Endothelial cell of umbilical vein (primary cell): ENCODE measurements around the gene ABAT. TPM values are rescaled to one million over a fixed set of nuclear protein-coding genes. Genes with fewer than 3 reads are reported as not detected.

Experiments used
- BruUV-seq: library from RNA; stranded (reverse); fragments of 400-500 nt; replicated peaks from 2 replicates; lab custom pipeline; 2021; lab: Mats Ljungman, UMichigan
- CTCF ChIA-PET: fragments of 300-600, 350-600 bp; sonication (Branson Sonifier 250); formaldehyde crosslinking; loops from one replicate; lab custom pipeline; 2021; ENCODE audit warnings: antibody characterized with exemption, inconsistent platforms; lab: Charles Lee
- POLR2A ChIA-PET: fragments of 300-600, 350-600 bp; sonication (Branson Sonifier 250); formaldehyde crosslinking; loops from one replicate; lab custom pipeline; 2021; ENCODE audit warnings: antibody characterized with exemption, inconsistent platforms; lab: Charles Lee
- DNase-seq: peaks from one replicate; pipeline ENCODE4 v3.0.0-alpha.2; 2011; ENCODE audit warnings: low read depth, low spot score
- FAIRE-seq: peaks from 2 replicates; lab custom pipeline; 2011; peaks lifted over from hg19 to GRCh38; lab: Jason Lieb, UNC
- H2AFZ ChIP-seq: 2 replicates; pipeline ENCODE4 v1.6.0; 2012; ENCODE audit warnings: low read depth, low read length, control low read depth, inconsistent platforms
- H3K27ac ChIP-seq: 2 replicates; pipeline ENCODE4 v1.5.1; 2011; ENCODE audit warnings: low read depth, mild to moderate bottlenecking, control low read depth, low read length, moderate library complexity; ENCODE audit not compliant: insufficient read depth
- H3K27me3 ChIP-seq, 2 experiments: 2 replicates each; pipeline versions ENCODE4 v1.6.0 to v1.6.1; 2011; ENCODE audit warnings: low read length in 2 of 2, mixed read lengths in 1 of 2; ENCODE audit not compliant: control insufficient read depth in 2 of 2, insufficient read depth in 2 of 2
- H3K36me3 ChIP-seq, 2 experiments: 2 replicates in 1 of 2; 3 replicates in 1 of 2; pipeline ENCODE4 v1.5.1; 2011; ENCODE audit warnings: low read length in 2 of 2, mild to moderate bottlenecking in 1 of 2, moderate library complexity in 1 of 2; ENCODE audit not compliant: control insufficient read depth in 2 of 2, insufficient read depth in 2 of 2; ENCODE audit errors: extremely low read depth in 1 of 2
- H3K4me1 ChIP-seq: 3 replicates; pipeline ENCODE4 v1.5.1; 2011; ENCODE audit warnings: mild to moderate bottlenecking, low read length; ENCODE audit not compliant: control insufficient read depth, insufficient read depth; ENCODE audit errors: extremely low read depth
- H3K4me2 ChIP-seq: 2 replicates; pipeline ENCODE4 v1.6.1; 2011; ENCODE audit warnings: low read length, control low read depth, mixed read lengths; ENCODE audit not compliant: insufficient read depth
- H3K4me3 ChIP-seq, 3 experiments: fragments of 200-600 bp in 1 of 3; sonication (generic), shearing (Covaris generic) in 1 of 3; replicated peaks in 1 of 3; 2 replicates each; pipeline ENCODE4 v1.5.1; 2011 to 2016; ENCODE audit warnings: control low read depth in 3 of 3, low read length in 3 of 3, mild to moderate bottlenecking in 2 of 3, inconsistent platforms in 1 of 3, low read depth in 1 of 3, moderate library complexity in 1 of 3; ENCODE audit not compliant: insufficient read depth in 1 of 3
- H3K79me2 ChIP-seq: 2 replicates; pipeline ENCODE4 v1.6.0; 2012; ENCODE audit warnings: low read length, inconsistent platforms; ENCODE audit not compliant: control insufficient read depth, insufficient read depth
- H3K9ac ChIP-seq: replicated peaks from 2 replicates; pipeline ENCODE3; 2011; ENCODE audit warnings: low read length, control low read depth; ENCODE audit not compliant: insufficient read depth; ENCODE audit errors: extremely low read depth
- H3K9me1 ChIP-seq: replicated peaks from 3 replicates; pipeline ENCODE4 v1.6.0; 2011; ENCODE audit warnings: mild to moderate bottlenecking, low read length; ENCODE audit not compliant: control insufficient read depth, insufficient read depth; ENCODE audit errors: extremely low read depth
- H3K9me3 ChIP-seq: replicated peaks from 2 replicates; pipeline ENCODE4 v1.5.1; 2012; ENCODE audit warnings: low read length, inconsistent platforms; ENCODE audit not compliant: control insufficient read depth, insufficient read depth
- H4K20me1 ChIP-seq: replicated peaks from 2 replicates; pipeline ENCODE3; 2011; ENCODE audit warnings: mild to moderate bottlenecking, low read length; ENCODE audit not compliant: control insufficient read depth, insufficient read depth; ENCODE audit errors: extremely low read depth
- CTCF ChIP-seq, 2 donors: IDR thresholded peaks; 1 replicate in 1 of 2; 2 replicates in 1 of 2; pipeline ENCODE4 v1.5.1; 2011; ENCODE audit warnings: low read length in 2 of 2, mild to moderate bottlenecking in 2 of 2, moderate library complexity in 2 of 2, control low read depth in 1 of 2, inconsistent platforms in 1 of 2, low read depth in 1 of 2; ENCODE audit not compliant: insufficient read depth in 1 of 2; ENCODE audit errors: extremely low read depth in 1 of 2
- GATA2 ChIP-seq: IDR thresholded peaks from 2 replicates; pipeline ENCODE4 v1.7.0; 2011; ENCODE audit warnings: low read depth, mild to moderate bottlenecking, moderate library complexity, mixed read lengths, low read length; ENCODE audit not compliant: insufficient read length, insufficient read depth
- JUN ChIP-seq: IDR thresholded peaks from 2 replicates; pipeline ENCODE4 v1.6.1; 2011; ENCODE audit warnings: borderline replicate concordance, low read depth; ENCODE audit not compliant: insufficient read length, insufficient read depth
- MAX ChIP-seq: IDR thresholded peaks from 2 replicates; pipeline ENCODE4 v1.6.1; 2011; ENCODE audit not compliant: insufficient read depth, insufficient read length
- MYC ChIP-seq: IDR thresholded peaks from one replicate; pipeline ENCODE4 v1.6.1; 2011; ENCODE audit warnings: mild to moderate bottlenecking, low read depth, low read length
- POLR2A ChIP-seq: IDR thresholded peaks from 2 replicates; pipeline ENCODE4 v1.6.1; 2012; ENCODE audit warnings: low read depth, mild to moderate bottlenecking, control low read depth, low read length
- POLR2AphosphoS5 ChIP-seq: IDR thresholded peaks from 2 replicates; pipeline ENCODE4 v1.6.1; 2012; ENCODE audit warnings: low read depth, mild to moderate bottlenecking, control low read depth, low read length, moderate library complexity; ENCODE audit not compliant: insufficient read depth
- dilution Hi-C: fragments of 300-500 bp; cut with MboI; formaldehyde crosslinking; loops from one replicate; pipeline ENCODE4 v1.15.0; 2019; ENCODE audit warnings: low sequenced_read_pairs; ENCODE audit not compliant: extremely low pct_ligation_motif_present
- intact Hi-C: fragments of 100-400 bp; cut with micrococcal nuclease; formaldehyde crosslinking; loops from one replicate; pipeline ENCODE4 v1.10.0; 2022
- polyA plus RNA-seq, 4 experiments: library from polyadenylated mRNA; depleted of rRNA in 3 of 4; stranded (reverse) in 3 of 4; unstranded in 1 of 4; fragments of >200 nt; gene quantifications; 2 replicates each; pipeline versions ENCODE4 v1.2.1 to v1.2.3, GENCODE V29; 2011 to 2012; ENCODE audit warnings: missing spikeins in 1 of 4
- total RNA-seq: library from RNA; stranded (reverse); gene quantifications from 2 replicates; pipeline ENCODE4 v1.2.3, GENCODE V29; 2021

Gene ABAT
- total and polyA plus RNA-seq, 2 donors (not counting 3 experiments of a cell fraction or from before 2014, with no cell fraction given): 1.3 to 1.4 TPM

GRCh38 chr16:8797364-8798173 lies 123.2 kb downstream of the ABAT start, which contains the start of the genes PMM2 and TMEM186:
Gene PMM2 (plus strand): TSS chr16:8797839. CDS start chr16:8797883, 44 bp downstream.
Gene TMEM186 (minus strand): TSS chr16:8797639. CDS start chr16:8797614, 25 bp downstream.
- BruUV-seq: no TSS peak

More at GRCh38 chr16:8797364-8798173, 123.2 kb downstream of the ABAT start, which contains the start of the genes PMM2 and TMEM186:
- peak within 1 kb of the TSS; percentile 65 for H2AFZ ChIP-seq
- H3K27ac ChIP-seq: peak within 1 kb of the TSS; percentile 62
- dilution Hi-C loops (no loop called here), intact Hi-C loops (loop anchor here (1.0 to 10.0 kb wide), 5 partner anchors 71 to 337 kb away; partner anchors contain the start of gene HAPSTR1)
- peak within 1 kb of the TSS; percentile 65 to 95 (median 83) for H3K4me3 ChIP-seq
- TF ChIP-seq POLR2AphosphoS5 (peak; percentile 88), CTCF (IDR thresholded peaks at IDR 0.05; ENCODE audit: extremely low read depth in 1 of 2, insufficient read depth in 1 of 2, low read depth in 1 of 2, low read length in 2 of 2) (no peak), GATA2 (no peak), POLR2A (peak; percentile 86), JUN (no peak), MYC (peak; percentile 86), MAX (peak; percentile 85)
- H3K36me3 ChIP-seq: peaks cover 4 to 9% of the 10 kb centered on the region in 2 experiments
- H3K27me3 ChIP-seq: no peaks in the 10 kb centered on the region
- POLR2A ChIA-PET: interaction anchor here (0.8 to 1.0 kb wide), 2 partner anchors 71 to 293 kb away, joined by 4 read pairs; partner anchors contain the start of gene CARHSP1
- H3K79me2 ChIP-seq: peaks cover 61% of the 10 kb centered on the region
- H3K4me1 ChIP-seq: peaks cover 25% of the 10 kb centered on the region
- no peaks in the 10 kb centered on the region for H3K9me3 ChIP-seq
- peak; percentile 99 for FAIRE-seq
- peak within 1 kb of the TSS; percentile 99 for H3K4me2 ChIP-seq
- H4K20me1 ChIP-seq: peaks cover 4% of the 10 kb centered on the region
- peak; percentile 98 for DNase-seq
- peak within 1 kb of the TSS; percentile 83 for H3K9ac ChIP-seq
- H3K9me1 ChIP-seq: no peaks in the 10 kb centered on the region
- CTCF ChIA-PET: interaction anchor here (0.8 to 2.3 kb wide), 7 partner anchors 71 to 337 kb away, joined by 3 to 18 read pairs (median 4); partner anchors contain the start of gene CARHSP1
